T-helper 2 cell treated with Interferon-gamma antibody and Interleukin-4, amounts not matched to agents 100 ng/mL and 5 ng/mL, for 36 hours (primary cell): ENCODE results near the gene OR11A1. TPM values are rescaled to one million over a fixed set of nuclear protein-coding genes. Genes with fewer than 3 reads are reported as not detected.

Experiments used
- intact Hi-C: fragments of 100-400 bp; cut with micrococcal nuclease; formaldehyde crosslinking; loops from one replicate; pipeline ENCODE4 v1.15.1; 2023
- total RNA-seq: library from RNA; stranded (reverse); gene quantifications from 2 replicates; pipeline ENCODE4 v1.2.3, GENCODE V29; 2022

Gene OR11A1
- total RNA-seq, 1 donor from 2014 or later: not detected

DNA sequence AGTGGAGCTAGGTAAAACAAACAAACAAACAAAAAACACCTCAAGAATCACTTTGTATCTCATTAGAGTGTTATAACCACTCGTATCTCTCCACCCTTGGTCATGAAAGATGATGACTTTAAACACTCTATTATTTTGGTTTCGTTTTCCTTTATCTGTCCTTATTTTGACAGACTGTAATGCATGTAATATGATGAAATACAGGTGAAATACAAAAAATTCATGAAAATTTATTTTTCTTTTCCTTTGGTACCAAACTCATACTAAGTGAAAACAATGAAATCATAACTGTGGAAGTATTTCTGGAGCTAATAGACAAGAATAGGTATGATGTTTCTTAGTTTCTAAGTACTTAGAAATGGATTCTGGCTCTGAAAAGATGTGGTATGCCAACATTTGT, 57.3 kb downstream of the OR11A1 start:
- intact Hi-C loops: no loop called here

DNA sequence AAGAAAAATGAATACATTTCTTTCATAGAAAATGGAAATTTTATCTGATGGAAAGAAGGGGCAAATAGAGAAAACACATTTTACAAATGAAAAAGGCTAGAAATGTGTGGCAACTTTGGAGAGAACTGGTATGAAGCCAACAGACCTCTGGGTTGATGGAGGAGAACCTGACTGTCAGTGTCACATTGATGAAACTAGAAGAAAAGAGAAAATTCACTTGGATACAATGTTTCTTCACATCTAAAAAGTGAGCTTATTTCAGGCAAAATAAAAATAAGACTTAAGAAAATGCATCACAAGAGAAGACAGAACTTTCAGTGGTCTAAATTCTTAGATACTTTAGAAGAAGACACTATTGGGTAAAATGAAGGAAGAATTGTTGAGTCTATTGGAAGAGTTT, 61.5 kb downstream of the OR11A1 start, which contains the start of gene OR12D2:
Gene OR12D2, plus strand, starts transcription at position 301 of the 400 bp plus-strand sequence. CDS start 1,069 bp downstream, outside the sequence.
- intact Hi-C loops: no loop called here

- intact Hi-C loops: no loop called here
Observed at GRCh38 chr6:29388533-29388932, 68.3 kb downstream of the OR11A1 start.

DNA sequence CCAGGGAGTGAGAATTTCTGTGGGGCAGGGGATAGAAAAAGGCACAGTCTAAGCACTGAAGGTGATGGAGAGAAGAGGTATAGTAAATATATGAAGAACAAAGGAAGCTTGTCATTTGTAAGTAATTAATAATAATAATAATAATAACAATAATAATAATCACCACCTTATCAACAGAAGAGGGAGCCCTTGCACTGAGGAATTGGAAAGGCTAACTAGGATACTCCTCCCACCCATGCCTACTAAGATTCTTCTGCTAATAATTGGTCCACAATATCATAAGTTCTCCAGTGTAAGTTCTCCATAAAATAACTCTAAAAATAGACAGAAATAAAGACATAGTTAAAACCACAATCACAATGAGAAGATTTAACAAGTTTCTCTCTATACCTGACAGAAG, 80.9 kb downstream of the OR11A1 start:
- intact Hi-C loops: no loop called here

Other genes with a start within 250 kb of the OR11A1 start
- gene OR14J1, start 155.4 kb downstream of the OR11A1 start, total RNA-seq: not detected in 2 replicates
- gene OR5V1, start 88.2 kb downstream of the OR11A1 start, total RNA-seq: not detected in 2 replicates
- not detected in 2 replicates for gene OR12D3, start 81.8 kb downstream of the OR11A1 start, total RNA-seq
- gene OR12D2, start 61.4 kb downstream of the OR11A1 start, total RNA-seq: not detected in 2 replicates
- not detected in 2 replicates for gene OR12D1, start 42.1 kb downstream of the OR11A1 start, total RNA-seq
- not detected in 2 replicates for gene OR10C1, start 17.8 kb downstream of the OR11A1 start, total RNA-seq
- not detected in 2 replicates for gene OR2H1, start 84 bp upstream of the OR11A1 start, total RNA-seq
- not detected in 2 replicates for gene MAS1L, start 30.9 kb upstream of the OR11A1 start, total RNA-seq
- 0.61 and 1.0 TPM in 2 replicates for gene UBD, start 102.7 kb upstream of the OR11A1 start, total RNA-seq
- not detected in 2 replicates for gene OR2H2, start 128.1 kb upstream of the OR11A1 start, total RNA-seq
- gene GABBR1, start 176.1 kb upstream of the OR11A1 start, total RNA-seq: 22.8 and 26.5 TPM in 2 replicates
- not detected in 2 replicates for gene MOG, start 200.0 kb upstream of the OR11A1 start, total RNA-seq
- gene ZFP57, start 224.1 kb upstream of the OR11A1 start, total RNA-seq: 2.1 and 2.3 TPM in 2 replicates